ENCODE measurements around the gene NGDN.

GRCh38 chr14:23431486-23431885 is 38.0 kb upstream of the NGDN start:
- TF ChIP-seq BHLHE40 (IDR thresholded peaks at IDR 0.05; ENCODE audit: borderline replicate concordance) (no peak), FOXM1 (IDR thresholded peaks at IDR 0.05; ENCODE audit: borderline replicate concordance) (no peak), ELF4 (IDR thresholded peaks at IDR 0.05) (no peak), HDGF (IDR thresholded peaks at IDR 0.05; ENCODE audit: borderline replicate concordance) (no peak), FOXA1 (IDR thresholded peaks at IDR 0.05) (no peak), SP1 (IDR thresholded peaks at IDR 0.05) (no peak), SUZ12 (IDR thresholded peaks at IDR 0.05) (no peak), NFRKB (IDR thresholded peaks at IDR 0.05) (no peak)

Data from HEK293T (cell line).